ENCODE results near the gene MBL2.

MBL2 gene

GRCh38 chr10:52807803-52808202 lies 35.2 kb upstream of the MBL2 start:
- Histone ChIP-seq H3K9me3 (no peaks in the 10 kb centered on the region), H3K4me1 (no peaks in the 10 kb centered on the region), H3K36me3 (no peaks in the 10 kb centered on the region), H3K27ac (no peak overlapping the region), H3K4me3 (no peak overlapping the region), H3K27me3 (no peaks in the 10 kb centered on the region)
- intact Hi-C loops (cut with DNase I; ENCODE audit: low total_unique reads) = no loop called here
- no peak for TF ChIP-seq CTCF (IDR thresholded peaks at IDR 0.05)
- no peak for DNase-seq

GRCh38 chr10:52805414-52806285 lies 33.1 kb upstream of the MBL2 start:
- Histone ChIP-seq H3K36me3 (no peaks in the 10 kb centered on the region), H3K9me3 (no peaks in the 10 kb centered on the region), H3K4me1 (no peaks in the 10 kb centered on the region), H3K27me3 (no peaks in the 10 kb centered on the region), H3K4me3 (no peak overlapping the region), H3K27ac (no peak overlapping the region)
- TF ChIP-seq CTCF (IDR thresholded peaks at IDR 0.05) = no peak
- intact Hi-C loops (cut with DNase I; ENCODE audit: low total_unique reads) = no loop called here
- no peak for DNase-seq

GRCh38 chr10:52801947-52802346 lies 29.4 kb upstream of the MBL2 start:
- H3K4me3 ChIP-seq = no peak overlapping the region
- no peaks in the 10 kb centered on the region for H3K4me1 ChIP-seq
- no peak overlapping the region for H3K27ac ChIP-seq
- no peak for DNase-seq
- no peaks in the 10 kb centered on the region for H3K27me3 ChIP-seq
- no peak for TF ChIP-seq CTCF (IDR thresholded peaks at IDR 0.05)
- intact Hi-C loops (cut with DNase I; ENCODE audit: low total_unique reads) = no loop called here
- no peaks in the 10 kb centered on the region for H3K36me3 ChIP-seq
- H3K9me3 ChIP-seq = no peaks in the 10 kb centered on the region

- intact Hi-C loops (cut with DNase I; ENCODE audit: low total_unique reads) = no loop called here
- Histone ChIP-seq H3K36me3 (no peaks in the 10 kb centered on the region), H3K4me1 (no peaks in the 10 kb centered on the region), H3K9me3 (no peaks in the 10 kb centered on the region), H3K27me3 (no peaks in the 10 kb centered on the region), H3K27ac (no peak overlapping the region), H3K4me3 (no peak overlapping the region)
- no peak for DNase-seq
- TF ChIP-seq CTCF (IDR thresholded peaks at IDR 0.05) = no peak
Measured at GRCh38 chr10:52786098-52786497, 13.5 kb upstream of the MBL2 start.

GRCh38 chr10:52785418-52785817 lies 12.8 kb upstream of the MBL2 start:
- intact Hi-C loops (cut with DNase I; ENCODE audit: low total_unique reads) = no loop called here
- Histone ChIP-seq H3K9me3 (no peaks in the 10 kb centered on the region), H3K4me1 (no peaks in the 10 kb centered on the region), H3K27me3 (no peaks in the 10 kb centered on the region), H3K4me3 (no peak overlapping the region), H3K36me3 (no peaks in the 10 kb centered on the region), H3K27ac (no peak overlapping the region)
- no peak for TF ChIP-seq CTCF (IDR thresholded peaks at IDR 0.05)
- DNase-seq = no peak

Data from tibial artery (tissue), 4 donors.